ENCODE measurements around the gene TRMT2B. TPM values are rescaled to one million over a fixed set of nuclear protein-coding genes. Genes with fewer than 3 reads are reported as not detected.

Gene TRMT2B
- polyA plus RNA-seq, 1 of the 3 experiments (the other 2 are of a cell fraction): 7.2 TPM

- H3K4me2 ChIP-seq: no peak overlapping the region
- H3K9ac ChIP-seq: no peak overlapping the region
- no peaks in the 10 kb centered on the region for H3K9me2 ChIP-seq
- ChIA-PET CTCF (no interaction called here), POLR2A (no interaction called here)
- H3K9me3 ChIP-seq: no peaks in the 10 kb centered on the region
- TF ChIP-seq SIN3A (IDR thresholded peaks at IDR 0.05; ENCODE audit: borderline replicate concordance, low read depth, low read length) (no peak), RAD21 (IDR thresholded peaks at IDR 0.05; ENCODE audit: low read length) (no peak), SMC3 (IDR thresholded peaks at IDR 0.05; ENCODE audit: low read depth, low read length) (no peak), RCOR1 (IDR thresholded peaks at IDR 0.05; ENCODE audit: low read length) (no peak), EZH2phosphoT487 (IDR thresholded peaks at IDR 0.05; ENCODE audit: borderline replicate concordance, low read depth) (no peak), CHD2 (IDR thresholded peaks at IDR 0.05; ENCODE audit: low read length, partially characterized antibody) (no peak), MXI1 (IDR thresholded peaks at IDR 0.05; ENCODE audit: low read depth, low read length) (no peak), FOXJ3 (CRISPR knock-in tag; IDR thresholded peaks at IDR 0.05) (no peak), RXRA (IDR thresholded peaks at IDR 0.05; ENCODE audit: borderline replicate concordance, low read depth) (no peak), YY1 (IDR thresholded peaks at IDR 0.05; ENCODE audit: low read depth) (no peak), FOSL2 (IDR thresholded peaks at IDR 0.05; ENCODE audit: borderline replicate concordance, low read depth) (no peak), NFIC (IDR thresholded peaks at IDR 0.05; ENCODE audit: borderline replicate concordance) (no peak), POLR2AphosphoS5 (IDR thresholded peaks at IDR 0.05; ENCODE audit: low read depth, low read length) (no peak), TAF1 (IDR thresholded peaks at IDR 0.05; ENCODE audit: borderline replicate concordance, low read depth, low read length) (no peak), GABPA (IDR thresholded peaks at IDR 0.05; ENCODE audit: low read depth) (no peak), PBX3 (IDR thresholded peaks at IDR 0.05) (no peak), TEAD4 (IDR thresholded peaks at IDR 0.05; ENCODE audit: borderline replicate concordance, insufficient read depth) (no peak), CTCF (IDR thresholded peaks at IDR 0.05) (no peak)
- TF ChIP-seq, protein P1, sequence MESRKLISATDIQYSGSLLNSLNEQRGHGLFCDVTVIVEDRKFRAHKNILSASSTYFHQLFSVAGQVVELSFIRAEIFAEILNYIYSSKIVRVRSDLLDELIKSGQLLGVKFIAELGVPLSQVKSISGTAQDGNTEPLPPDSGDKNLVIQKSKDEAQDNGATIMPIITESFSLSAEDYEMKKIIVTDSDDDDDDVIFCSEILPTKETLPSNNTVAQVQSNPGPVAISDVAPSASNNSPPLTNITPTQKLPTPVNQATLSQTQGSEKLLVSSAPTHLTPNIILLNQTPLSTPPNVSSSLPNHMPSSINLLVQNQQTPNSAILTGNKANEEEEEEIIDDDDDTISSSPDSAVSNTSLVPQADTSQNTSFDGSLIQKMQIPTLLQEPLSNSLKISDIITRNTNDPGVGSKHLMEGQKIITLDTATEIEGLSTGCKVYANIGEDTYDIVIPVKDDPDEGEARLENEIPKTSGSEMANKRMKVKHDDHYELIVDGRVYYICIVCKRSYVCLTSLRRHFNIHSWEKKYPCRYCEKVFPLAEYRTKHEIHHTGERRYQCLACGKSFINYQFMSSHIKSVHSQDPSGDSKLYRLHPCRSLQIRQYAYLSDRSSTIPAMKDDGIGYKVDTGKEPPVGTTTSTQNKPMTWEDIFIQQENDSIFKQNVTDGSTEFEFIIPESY (IDR thresholded peaks at IDR 0.05; ENCODE audit: borderline replicate concordance, low read depth): no peak
- TF ChIP-seq, protein P2, sequence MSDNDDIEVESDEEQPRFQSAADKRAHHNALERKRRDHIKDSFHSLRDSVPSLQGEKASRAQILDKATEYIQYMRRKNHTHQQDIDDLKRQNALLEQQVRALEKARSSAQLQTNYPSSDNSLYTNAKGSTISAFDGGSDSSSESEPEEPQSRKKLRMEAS (IDR thresholded peaks at IDR 0.05; ENCODE audit: low read depth): no peak
- no peaks in the 10 kb centered on the region for H3F3A ChIP-seq (replicated peaks; ENCODE audit: insufficient read depth)
- DNase-seq: no peak
- 80% methylated on average over 1 of the region's 1 CpG for WGBS (ENCODE audit: low lambda C conversion rate)
- H2AFZ ChIP-seq (ENCODE audit: low read depth): no peak overlapping the region
- H4K20me1 ChIP-seq (ENCODE audit: insufficient read depth): no peaks in the 10 kb centered on the region
- H3K4me3 ChIP-seq (ENCODE audit: low read depth in 2 of 2, low read length in 1 of 2): no peak overlapping the region
- H3K4me1 ChIP-seq (ENCODE audit: control insufficient read depth in 1 of 2, insufficient read depth in 2 of 2, low read depth in 1 of 2, low read length in 1 of 2): no peaks in the 10 kb centered on the region
- H3K36me3 ChIP-seq (replicated peaks in 1 of 2; ENCODE audit: control insufficient read depth in 1 of 2, insufficient read depth in 2 of 2, low read length in 1 of 2): no peaks in the 10 kb centered on the region
- H3K27me3 ChIP-seq (ENCODE audit: insufficient read depth): no peaks in the 10 kb centered on the region; the same call in 1 of the 2 replicates
- H3K79me2 ChIP-seq (ENCODE audit: insufficient read depth): no peaks in the 10 kb centered on the region
- H3K27ac ChIP-seq (ENCODE audit: low read depth in 2 of 2, low read length in 1 of 2): no peak overlapping the region
These were observed 22.2 kb downstream of the TRMT2B start for GRCh38 chrX:101029665-101030064.
